H1 (cell line): ENCODE data around the gene IMPDH1. TPM values are rescaled to one million over a fixed set of nuclear protein-coding genes. Genes with fewer than 3 reads are reported as not detected.

ENCODE experiments used
- CREB1 ChIP-seq: IDR thresholded peaks from 2 replicates; pipeline ENCODE4 v1.6.1; 2012; ENCODE audit warnings: inconsistent platforms
- JUN ChIP-seq: IDR thresholded peaks from 2 replicates; pipeline ENCODE4 v1.6.1; 2011; ENCODE audit warnings: low read depth, mild to moderate bottlenecking, improper control_type of control experiment, low read length
- JUND ChIP-seq: IDR thresholded peaks from 2 replicates; pipeline ENCODE4 v1.6.1; 2011; ENCODE audit warnings: mild to moderate bottlenecking, improper control_type of control experiment, low read length
- polyA plus RNA-seq, 7 experiments: library from polyadenylated mRNA; depleted of rRNA in 3 of 7; stranded (reverse) in 5 of 7; unstranded in 2 of 7; fragments of >200 nt in 5 of 7; fragments of 200-250 nt in 2 of 7; gene quantifications; 1 replicate in 5 of 7; 2 replicates in 1 of 7; 4 replicates in 1 of 7; pipeline versions ENCODE4 v1.2.1 to v1.2.3, GENCODE V29; 2011 to 2013; ENCODE audit warnings: missing spikeins in 2 of 7, mixed read lengths in 2 of 7
- total RNA-seq: library from RNA; stranded (reverse); fragmentation: NEBNext Ultra II Directional; extraction: Animal tissue kit (Norgen Biotek cat#: 25700); gene quantifications from 2 replicates; pipeline ENCODE4 v1.2.1, GENCODE V29; 2021
- TF ChIP-seq, protein P1 (sequence below): IDR thresholded peaks from 2 replicates; pipeline ENCODE4 v1.6.1; 2012; ENCODE audit warnings: low read length, inconsistent platforms
- TF ChIP-seq, protein P2 (sequence below), 3 experiments: IDR thresholded peaks; 1 replicate in 2 of 3; 2 replicates in 1 of 3; pipeline versions ENCODE4 v1.5.1 to v1.6.1; 2011; ENCODE audit warnings: low read length in 3 of 3, mild to moderate bottlenecking in 3 of 3, inconsistent platforms in 2 of 3, low read depth in 1 of 3, moderate library complexity in 1 of 3; ENCODE audit not compliant: insufficient read depth in 1 of 3; ENCODE audit errors: control extremely low read depth in 1 of 3

The IMPDH1 gene
- total and polyA plus RNA-seq, 2 of the 8 experiments (the other 6 are each of a cell fraction or from before 2014, with no cell fraction given): 45.8 TPM

DNA sequence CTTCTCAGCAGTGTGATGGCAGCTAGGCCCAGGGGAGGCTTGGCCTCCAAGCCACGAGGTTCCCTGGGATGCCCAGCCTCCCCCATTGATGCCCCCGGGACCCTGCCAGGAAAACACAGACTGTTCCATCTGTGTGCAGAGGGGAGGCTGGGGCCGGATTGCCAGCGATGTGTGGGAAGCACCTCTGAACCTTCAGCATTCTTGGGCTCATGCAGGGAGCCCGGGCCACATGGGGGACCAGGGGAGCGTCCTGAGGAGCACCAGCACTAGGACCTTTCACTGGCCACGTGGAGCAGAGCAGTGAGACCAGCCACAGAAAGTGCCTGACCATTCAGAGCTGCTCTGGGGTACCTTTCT, 2.6 kb downstream of the IMPDH1 start (continued):
- TF ChIP-seq JUND (no peak), CREB1 (no peak), JUN (no peak)
- TF ChIP-seq, protein P1, sequence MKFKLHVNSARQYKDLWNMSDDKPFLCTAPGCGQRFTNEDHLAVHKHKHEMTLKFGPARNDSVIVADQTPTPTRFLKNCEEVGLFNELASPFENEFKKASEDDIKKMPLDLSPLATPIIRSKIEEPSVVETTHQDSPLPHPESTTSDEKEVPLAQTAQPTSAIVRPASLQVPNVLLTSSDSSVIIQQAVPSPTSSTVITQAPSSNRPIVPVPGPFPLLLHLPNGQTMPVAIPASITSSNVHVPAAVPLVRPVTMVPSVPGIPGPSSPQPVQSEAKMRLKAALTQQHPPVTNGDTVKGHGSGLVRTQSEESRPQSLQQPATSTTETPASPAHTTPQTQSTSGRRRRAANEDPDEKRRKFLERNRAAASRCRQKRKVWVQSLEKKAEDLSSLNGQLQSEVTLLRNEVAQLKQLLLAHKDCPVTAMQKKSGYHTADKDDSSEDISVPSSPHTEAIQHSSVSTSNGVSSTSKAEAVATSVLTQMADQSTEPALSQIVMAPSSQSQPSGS: no peak
- TF ChIP-seq, protein P2, sequence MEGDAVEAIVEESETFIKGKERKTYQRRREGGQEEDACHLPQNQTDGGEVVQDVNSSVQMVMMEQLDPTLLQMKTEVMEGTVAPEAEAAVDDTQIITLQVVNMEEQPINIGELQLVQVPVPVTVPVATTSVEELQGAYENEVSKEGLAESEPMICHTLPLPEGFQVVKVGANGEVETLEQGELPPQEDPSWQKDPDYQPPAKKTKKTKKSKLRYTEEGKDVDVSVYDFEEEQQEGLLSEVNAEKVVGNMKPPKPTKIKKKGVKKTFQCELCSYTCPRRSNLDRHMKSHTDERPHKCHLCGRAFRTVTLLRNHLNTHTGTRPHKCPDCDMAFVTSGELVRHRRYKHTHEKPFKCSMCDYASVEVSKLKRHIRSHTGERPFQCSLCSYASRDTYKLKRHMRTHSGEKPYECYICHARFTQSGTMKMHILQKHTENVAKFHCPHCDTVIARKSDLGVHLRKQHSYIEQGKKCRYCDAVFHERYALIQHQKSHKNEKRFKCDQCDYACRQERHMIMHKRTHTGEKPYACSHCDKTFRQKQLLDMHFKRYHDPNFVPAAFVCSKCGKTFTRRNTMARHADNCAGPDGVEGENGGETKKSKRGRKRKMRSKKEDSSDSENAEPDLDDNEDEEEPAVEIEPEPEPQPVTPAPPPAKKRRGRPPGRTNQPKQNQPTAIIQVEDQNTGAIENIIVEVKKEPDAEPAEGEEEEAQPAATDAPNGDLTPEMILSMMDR (IDR thresholded peaks at IDR 0.05; ENCODE audit: control extremely low read depth in 1 of 3, insufficient read depth in 1 of 3, low read depth in 1 of 3, low read length in 3 of 3): no peak
